Esophagus muscularis mucosa (tissue), 4 donors: ENCODE data around the gene CDR2. TPM values are rescaled to one million over a fixed set of nuclear protein-coding genes. Genes with fewer than 3 reads are reported as not detected.

ENCODE experiments used
- DNase-seq: peaks from one replicate; pipeline ENCODE4 v3.0.0-alpha.2; 2017; ENCODE audit errors: extremely low spot score
- H3K27ac ChIP-seq, 4 donors: fragments of 200-600 bp; sonication (generic); replicated peaks in 1 of 4; 1 replicate in 3 of 4; 2 replicates in 1 of 4; pipeline ENCODE4 v1.5.1; 2016 to 2019; ENCODE audit warnings: mild to moderate bottlenecking in 1 of 4
- H3K27me3 ChIP-seq, 4 donors: fragments of 200-600 bp; sonication (generic); one replicate each; pipeline versions ENCODE4 v1.5.1 to v1.6.0; 2016 to 2019
- H3K36me3 ChIP-seq, 4 donors: fragments of 200-600 bp; sonication (generic); one replicate each; pipeline ENCODE4 v1.5.1; 2016 to 2019
- H3K4me1 ChIP-seq, 4 donors: fragments of 200-600 bp; sonication (generic); one replicate each; pipeline ENCODE4 v1.5.1; 2016 to 2019
- H3K4me3 ChIP-seq, 4 donors: fragments of 200-600 bp; sonication (generic); 1 replicate in 2 of 4; 2 replicates in 2 of 4; pipeline ENCODE4 v1.5.1; 2016 to 2019; ENCODE audit warnings: mild to moderate bottlenecking in 4 of 4, moderate library complexity in 1 of 4
- H3K9me3 ChIP-seq, 4 donors: fragments of 200-600 bp; sonication (generic); 1 replicate in 3 of 4; 2 replicates in 1 of 4; pipeline ENCODE4 v1.5.1; 2016 to 2019
- EP300 ChIP-seq: sonication (generic); formaldehyde crosslinking; IDR thresholded peaks from one replicate; pipeline ENCODE4 v1.6.1; 2017; ENCODE audit warnings: antibody characterized with exemption
- POLR2A ChIP-seq: fragments of 450-650 bp; IDR thresholded peaks from one replicate; pipeline ENCODE4 v1.6.1; 2017; ENCODE audit warnings: antibody characterized with exemption, moderate library complexity, mild to moderate bottlenecking, low read depth
- POLR2AphosphoS5 ChIP-seq, 2 donors: sonication (generic); formaldehyde crosslinking; IDR thresholded peaks; one replicate each; pipeline ENCODE4 v1.6.1; 2017; ENCODE audit warnings: antibody characterized with exemption in 2 of 2
- WGBS: methylation state at CpG from one replicate; pipeline ENCODE4 v1.1.5; 2018; 5-methylcytosine and 5-hydroxymethylcytosine counted together
- intact Hi-C: fragments of 100-400 bp; cut with DNase I; formaldehyde crosslinking; loops from one replicate; pipeline ENCODE4 v1.15.1; 2023
- total RNA-seq, 4 donors: library from RNA; depleted of rRNA; stranded (reverse); fragments of >200 nt; gene quantifications; one replicate each; pipeline versions ENCODE4 v1.1.0 to v1.2.1, GENCODE V29; 2016
- TF ChIP-seq, protein P1 (sequence below), 3 experiments: fragments of 200-600 bp in 2 of 3; fragments of 450-650 bp in 1 of 3; sonication (generic) in 2 of 3; IDR thresholded peaks; one replicate each; pipeline ENCODE4 v1.5.1; 2017 to 2019; ENCODE audit warnings: antibody characterized with exemption in 3 of 3, mild to moderate bottlenecking in 2 of 3, moderate library complexity in 1 of 3

Gene CDR2
- total RNA-seq, 4 donors from 2014 or later, result 37.0 to 54.0 (median 39.5) TPM

DNA sequence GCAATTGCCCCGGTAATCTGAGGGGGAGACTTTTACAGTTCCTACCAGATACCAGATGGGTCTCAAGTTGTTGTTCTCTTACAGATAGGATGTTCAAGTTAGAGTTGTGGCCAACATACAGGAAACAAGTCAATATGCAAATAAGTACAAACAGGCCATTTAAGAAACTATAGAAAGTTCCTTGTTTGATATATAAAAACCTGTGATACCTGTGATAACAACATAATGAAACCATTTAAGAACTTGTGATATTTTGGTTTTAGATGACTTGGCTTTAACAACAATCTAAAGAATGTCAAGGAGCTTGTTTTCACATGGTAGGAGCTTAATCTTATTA lies 16.8 kb downstream of the CDR2 start:
- Histone ChIP-seq H3K9me3 (no peaks in the 10 kb centered on the region), H3K4me3 (no peak overlapping the region), H3K4me1 (peaks cover 11 to 36% (median 30%) of the 10 kb centered on the region in 4 donors), H3K27me3 (no peaks in the 10 kb centered on the region), H3K27ac (peak overlapping the region in 3 of 4 donors; percentile 2 to 41 (median 25)), H3K36me3 (peaks cover 0 to 5% (median under 1%) of the 10 kb centered on the region in 4 donors)
- 73% methylated on average over 1 of the region's 1 CpG for WGBS
- intact Hi-C loops, result no loop called here
- DNase-seq, result no peak
- TF ChIP-seq POLR2A (no peak), POLR2AphosphoS5 (IDR thresholded peaks at IDR 0.05) (no peak), EP300 (no peak)
- TF ChIP-seq, protein P1, sequence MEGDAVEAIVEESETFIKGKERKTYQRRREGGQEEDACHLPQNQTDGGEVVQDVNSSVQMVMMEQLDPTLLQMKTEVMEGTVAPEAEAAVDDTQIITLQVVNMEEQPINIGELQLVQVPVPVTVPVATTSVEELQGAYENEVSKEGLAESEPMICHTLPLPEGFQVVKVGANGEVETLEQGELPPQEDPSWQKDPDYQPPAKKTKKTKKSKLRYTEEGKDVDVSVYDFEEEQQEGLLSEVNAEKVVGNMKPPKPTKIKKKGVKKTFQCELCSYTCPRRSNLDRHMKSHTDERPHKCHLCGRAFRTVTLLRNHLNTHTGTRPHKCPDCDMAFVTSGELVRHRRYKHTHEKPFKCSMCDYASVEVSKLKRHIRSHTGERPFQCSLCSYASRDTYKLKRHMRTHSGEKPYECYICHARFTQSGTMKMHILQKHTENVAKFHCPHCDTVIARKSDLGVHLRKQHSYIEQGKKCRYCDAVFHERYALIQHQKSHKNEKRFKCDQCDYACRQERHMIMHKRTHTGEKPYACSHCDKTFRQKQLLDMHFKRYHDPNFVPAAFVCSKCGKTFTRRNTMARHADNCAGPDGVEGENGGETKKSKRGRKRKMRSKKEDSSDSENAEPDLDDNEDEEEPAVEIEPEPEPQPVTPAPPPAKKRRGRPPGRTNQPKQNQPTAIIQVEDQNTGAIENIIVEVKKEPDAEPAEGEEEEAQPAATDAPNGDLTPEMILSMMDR (IDR thresholded peaks at IDR 0.05), result no peak

DNA sequence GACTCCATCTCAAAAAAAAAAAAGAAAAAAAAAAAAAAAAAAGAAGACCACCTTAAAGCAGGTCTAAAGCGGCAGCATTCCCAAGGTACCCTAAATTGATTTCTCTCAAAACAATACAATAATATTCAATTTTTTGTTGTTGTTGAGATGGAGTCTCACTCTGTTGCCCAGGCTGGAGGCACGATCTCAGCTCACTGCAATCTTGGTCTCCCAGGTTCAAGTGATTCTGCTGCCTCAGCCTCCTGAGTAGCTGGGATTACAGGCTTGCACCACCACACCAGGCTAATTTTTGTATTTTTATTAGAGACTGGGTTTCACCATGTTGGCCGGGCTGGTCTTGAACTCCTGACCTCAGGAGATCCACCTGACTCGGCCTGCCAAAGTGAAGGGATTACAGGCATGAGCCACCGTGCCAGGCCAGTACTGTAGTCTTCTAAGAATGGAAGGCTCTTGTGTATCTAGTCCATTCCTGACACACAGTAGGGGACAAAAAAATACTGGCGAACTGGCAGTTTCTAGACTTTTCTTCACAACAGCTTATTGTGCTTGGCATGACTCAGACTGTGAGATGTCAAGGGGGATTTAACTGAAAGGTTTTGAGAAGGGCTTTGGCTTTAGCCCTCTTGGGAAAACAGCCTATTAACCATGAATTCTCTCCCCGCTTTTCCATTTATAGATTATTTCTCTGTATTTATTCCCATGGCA lies 17.3 kb downstream of the CDR2 start:
- peaks cover 11 to 36% (median 30%) of the 10 kb centered on the region in 4 donors for H3K4me1 ChIP-seq
- 76% methylated on average over 5 of the region's 7 CpGs for WGBS

DNA sequence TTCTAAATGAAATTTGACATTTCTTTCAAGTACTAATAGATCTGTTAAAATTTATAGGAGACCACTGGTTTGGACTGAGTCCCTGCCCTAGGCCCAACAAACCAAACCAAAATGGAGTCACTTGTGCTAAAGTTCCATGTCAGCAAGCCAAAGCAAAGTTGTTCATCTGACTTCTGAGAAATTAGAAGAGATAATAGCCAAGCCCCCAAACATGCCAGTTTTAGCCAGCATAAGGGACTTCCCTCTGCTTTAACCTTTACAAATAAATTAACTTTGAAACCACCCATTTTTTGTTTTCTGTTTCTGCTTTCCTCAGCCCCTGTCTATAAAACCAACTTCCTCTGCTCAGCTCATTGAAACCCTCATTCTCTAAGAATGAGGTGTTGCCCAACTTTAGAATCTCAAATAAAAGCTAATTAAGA lies 18.9 kb downstream of the CDR2 start:
- peaks cover 11 to 36% (median 30%) of the 10 kb centered on the region in 4 donors for H3K4me1 ChIP-seq
- no peaks in the 10 kb centered on the region for H3K9me3 ChIP-seq
- H3K4me3 ChIP-seq, result no peak overlapping the region
- no peaks in the 10 kb centered on the region for H3K27me3 ChIP-seq
- intact Hi-C loops, result no loop called here
- no peak overlapping the region for H3K27ac ChIP-seq
- DNase-seq, result no peak
- H3K36me3 ChIP-seq, result peaks cover 0 to 14% (median 6%) of the 10 kb centered on the region in 4 donors
- TF ChIP-seq EP300 (no peak), POLR2A (no peak), POLR2AphosphoS5 (IDR thresholded peaks at IDR 0.05) (no peak)
- TF ChIP-seq, protein P1 (IDR thresholded peaks at IDR 0.05), result no peak

More for the DNA sequence above, 17.3 kb downstream of the CDR2 start:
- DNase-seq, result no peak
- TF ChIP-seq, protein P1 (IDR thresholded peaks at IDR 0.05), result no peak
- no peak for TF ChIP-seq POLR2A
- no peak for TF ChIP-seq POLR2AphosphoS5 (IDR thresholded peaks at IDR 0.05)
- no peak for TF ChIP-seq EP300
- Histone ChIP-seq H3K27ac (peak overlapping the region in 3 of 4 donors; percentile 2 to 41 (median 25)), H3K36me3 (peaks cover 0 to 6% (median 3%) of the 10 kb centered on the region in 4 donors), H3K9me3 (no peaks in the 10 kb centered on the region), H3K27me3 (no peaks in the 10 kb centered on the region), H3K4me3 (no peak overlapping the region)
- intact Hi-C loops, result no loop called here

DNA sequence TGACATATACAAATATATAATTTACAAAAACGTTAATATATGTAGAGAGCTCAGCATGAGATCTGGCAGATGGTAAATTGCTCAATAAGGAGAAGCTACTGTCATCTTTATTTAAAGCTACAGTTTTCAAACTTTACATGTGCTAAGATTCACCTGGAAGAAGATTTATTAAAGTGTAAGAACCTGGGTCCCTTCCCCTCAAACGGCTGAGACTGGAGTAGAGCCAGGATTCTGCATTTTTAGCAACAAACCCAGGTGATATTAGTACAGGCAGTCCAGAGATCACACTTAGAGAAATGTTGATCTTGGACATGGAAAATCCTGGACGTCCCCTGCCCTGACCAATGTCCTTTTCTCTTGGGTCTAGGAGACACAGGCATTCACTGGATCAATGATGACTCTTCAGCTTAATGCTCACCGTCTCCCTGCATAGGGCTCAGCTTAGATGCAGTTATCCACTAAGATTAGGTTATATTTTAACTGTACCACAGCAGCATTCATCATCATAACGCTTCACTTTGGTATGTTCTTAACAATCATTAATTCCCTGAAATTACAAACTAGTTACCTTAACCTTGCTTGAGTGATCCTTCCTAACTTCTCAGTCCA lies 20.4 kb downstream of the CDR2 start:
- Histone ChIP-seq H3K4me1 (peaks cover 11 to 36% (median 30%) of the 10 kb centered on the region in 4 donors), H3K9me3 (no peaks in the 10 kb centered on the region), H3K27me3 (no peaks in the 10 kb centered on the region), H3K36me3 (peaks cover 8 to 28% (median 17%) of the 10 kb centered on the region in 4 donors), H3K4me3 (no peak overlapping the region), H3K27ac (peak overlapping the region; percentile 11 to 56 (median 36))
- intact Hi-C loops, result no loop called here
- TF ChIP-seq POLR2AphosphoS5 (IDR thresholded peaks at IDR 0.05) (no peak), EP300 (no peak), POLR2A (no peak)
- TF ChIP-seq, protein P1 (IDR thresholded peaks at IDR 0.05), result no peak
- no peak for DNase-seq
- 37% methylated on average over 5 of the region's 5 CpGs for WGBS
